IMR-90 (cell line): ENCODE measurements around the gene NR6A1. TPM values are rescaled to one million over a fixed set of nuclear protein-coding genes. Genes with fewer than 3 reads are reported as not detected.

Source experiments
- ATAC-seq: fragments of 200-7000 bp; cut with Tn5 transposase; 2 replicates; pipeline ENCODE4 v1.9.1; 2020; ENCODE audit warnings: low read depth, mild to moderate bottlenecking, moderate library complexity
- BruUV-seq: library from RNA; stranded (reverse); fragments of 400-500 nt; replicated peaks from 2 replicates; lab custom pipeline; 2021; lab: Mats Ljungman, UMichigan
- CTCF ChIA-PET: fragments of 300-600 bp; formaldehyde crosslinking; extraction: SDS; loops from one replicate; lab custom pipeline; 2021; ENCODE audit warnings: antibody characterized with exemption; lab: Yijun Ruan, JAX
- POLR2A ChIA-PET: fragments of 300-600 bp; sonication (Branson Sonifier 250); formaldehyde crosslinking; loops from one replicate; lab custom pipeline; 2022; ENCODE audit warnings: antibody characterized with exemption; ENCODE audit not compliant: unreplicated experiment; lab: Charles Lee
- DNase-seq: peaks from one replicate; pipeline ENCODE4 v3.0.0; 2013
- H2AFZ ChIP-seq: replicated peaks from 2 replicates; pipeline ENCODE3; 2013; ENCODE audit warnings: low read length, mild to moderate bottlenecking; ENCODE audit not compliant: poor library complexity
- H2AK5ac ChIP-seq: 2 replicates; pipeline ENCODE4 v1.6.1; 2013; ENCODE audit warnings: low read depth, low read length, inconsistent platforms
- H2AK9ac ChIP-seq: replicated peaks from 2 replicates; pipeline ENCODE3; 2013; ENCODE audit warnings: mild to moderate bottlenecking, low read depth, low read length, moderate library complexity; ENCODE audit not compliant: poor library complexity
- H2BK120ac ChIP-seq: 2 replicates; pipeline ENCODE4 v1.6.1; 2013; ENCODE audit warnings: low read depth, low read length, inconsistent platforms
- H2BK15ac ChIP-seq: 3 replicates; pipeline ENCODE4 v1.6.1; 2013; ENCODE audit warnings: low read depth, low read length, inconsistent platforms
- H2BK20ac ChIP-seq: 2 replicates; pipeline ENCODE4 v1.6.1; 2013; ENCODE audit warnings: low read depth, mild to moderate bottlenecking, inconsistent platforms, low read length, moderate library complexity
- H2BK5ac ChIP-seq: 2 replicates; pipeline ENCODE4 v1.6.1; 2013; ENCODE audit warnings: mild to moderate bottlenecking, low read depth, low read length, inconsistent platforms; ENCODE audit not compliant: poor library complexity, severe bottlenecking
- H3K14ac ChIP-seq: replicated peaks from 2 replicates; pipeline ENCODE4 v1.6.1; 2013; ENCODE audit warnings: low read depth, low read length, inconsistent platforms
- H3K18ac ChIP-seq: 2 replicates; pipeline ENCODE4 v1.6.1; 2013; ENCODE audit warnings: low read depth, low read length, control low read depth
- H3K23ac ChIP-seq: 2 replicates; pipeline ENCODE4 v1.6.1; 2013; ENCODE audit warnings: low read depth, low read length, inconsistent platforms
- H3K27ac ChIP-seq: 2 replicates; pipeline ENCODE4 v1.5.1; 2013; ENCODE audit warnings: mild to moderate bottlenecking, control low read depth, low read length; ENCODE audit not compliant: insufficient read depth
- H3K27me3 ChIP-seq: 2 replicates; pipeline ENCODE4 v1.6.1; 2013; ENCODE audit warnings: low read length; ENCODE audit not compliant: control insufficient read depth, insufficient read depth
- H3K36me3 ChIP-seq: 2 replicates; pipeline ENCODE4 v1.6.1; 2013; ENCODE audit warnings: low read length, mixed read lengths; ENCODE audit not compliant: control insufficient read depth, insufficient read depth
- H3K4ac ChIP-seq: 2 replicates; pipeline ENCODE4 v1.6.1; 2013; ENCODE audit warnings: low read depth, low read length, inconsistent platforms
- H3K4me1 ChIP-seq: 2 replicates; pipeline ENCODE4 v1.6.1; 2013; ENCODE audit warnings: low read length, mixed read lengths; ENCODE audit not compliant: control insufficient read depth, insufficient read depth
- H3K4me2 ChIP-seq: 2 replicates; pipeline ENCODE4 v1.6.1; 2013; ENCODE audit warnings: low read depth, mild to moderate bottlenecking, control low read depth, low read length, moderate library complexity
- H3K4me3 ChIP-seq: 2 replicates; pipeline ENCODE4 v1.5.1; 2013; ENCODE audit warnings: low read depth, mild to moderate bottlenecking, control low read depth, low read length, moderate library complexity; ENCODE audit not compliant: insufficient read depth
- H3K56ac ChIP-seq: 2 replicates; pipeline ENCODE4 v1.6.1; 2013; ENCODE audit warnings: low read length, inconsistent platforms; ENCODE audit not compliant: insufficient read depth; ENCODE audit errors: extremely low read depth
- H3K79me1 ChIP-seq, 2 experiments: 2 replicates each; pipeline ENCODE4 v1.6.1; 2013; ENCODE audit warnings: low read length in 2 of 2, inconsistent platforms in 1 of 2, low read depth in 1 of 2
- H3K9ac ChIP-seq: 2 replicates; pipeline ENCODE4 v1.6.1; 2013; ENCODE audit warnings: low read depth, low read length, control low read depth
- H3K9me1 ChIP-seq: 2 replicates; pipeline ENCODE4 v1.6.1; 2013; ENCODE audit warnings: low read length, inconsistent platforms; ENCODE audit not compliant: insufficient read depth
- H3K9me3 ChIP-seq: 2 replicates; pipeline ENCODE4 v1.6.1; 2013; ENCODE audit warnings: low read length; ENCODE audit not compliant: control insufficient read depth, insufficient read depth
- H4K20me1 ChIP-seq: 2 replicates; pipeline ENCODE4 v1.6.1; 2013; ENCODE audit warnings: low read length, inconsistent platforms; ENCODE audit not compliant: insufficient read depth
- H4K5ac ChIP-seq: 2 replicates; pipeline ENCODE4 v1.6.1; 2013; ENCODE audit warnings: mild to moderate bottlenecking, low read depth, low read length, control low read depth
- H4K8ac ChIP-seq, 2 experiments: 2 replicates each; pipeline ENCODE4 v1.6.1; 2013; ENCODE audit warnings: low read depth in 2 of 2, low read length in 2 of 2, control low read depth in 1 of 2, inconsistent platforms in 1 of 2
- H4K91ac ChIP-seq: 2 replicates; pipeline ENCODE4 v1.6.1; 2013; ENCODE audit warnings: low read depth, low read length, inconsistent platforms; ENCODE audit not compliant: insufficient read depth
- BHLHE40 ChIP-seq: fragments of 150-350 bp; IDR thresholded peaks from 2 replicates; pipeline ENCODE4 v1.6.1; 2016; ENCODE audit warnings: mild to moderate bottlenecking, low read depth, low read length
- CEBPB ChIP-seq: IDR thresholded peaks from 2 replicates; pipeline ENCODE4 v1.6.1; 2012; ENCODE audit warnings: low read depth, low read length, improper control_type of control experiment
- MXI1 ChIP-seq: IDR thresholded peaks from 2 replicates; pipeline ENCODE4 v1.6.1; 2012; ENCODE audit warnings: low read depth, mild to moderate bottlenecking, low read length, moderate library complexity, borderline replicate concordance
- POLR2A ChIP-seq: IDR thresholded peaks from 2 replicates; pipeline ENCODE4 v1.6.1; 2012; ENCODE audit warnings: mild to moderate bottlenecking, low read depth, low read length
- RAD21 ChIP-seq: IDR thresholded peaks from 2 replicates; pipeline ENCODE4 v1.6.1; 2012; ENCODE audit warnings: low read length, improper control_type of control experiment
- RFX5 ChIP-seq: IDR thresholded peaks from 2 replicates; pipeline ENCODE4 v1.8.0; 2012; ENCODE audit warnings: low read depth, mild to moderate bottlenecking, low read length, moderate library complexity
- WGBS, 2 experiments: methylation state at CpG; one replicate each; pipeline versions ENCODE4 v1.1.5 to v1.1.7; 2013; ENCODE audit warnings: missing lambda C conversion rate in 2 of 2; ENCODE audit not compliant: insufficient read length in 1 of 2; ENCODE audit errors: extremely low coverage in 2 of 2; 5-methylcytosine and 5-hydroxymethylcytosine counted together
- dilution Hi-C: fragments of 300-500 bp; cut with HindIII; formaldehyde crosslinking; loops from one replicate; pipeline ENCODE4 v1.14.3; 2018; ENCODE audit warnings: low sequenced_read_pairs; ENCODE audit not compliant: unreplicated experiment
- in situ Hi-C: fragments of 300-500 bp; cut with MboI; formaldehyde crosslinking; loops from 3 replicates; pipeline ENCODE4 v1.14.3; 2019; ENCODE audit warnings: low sequenced_read_pairs, inconsistent platforms, mixed read lengths
- intact Hi-C: fragments of 100-400 bp; cut with micrococcal nuclease; formaldehyde crosslinking; loops from 2 replicates; pipeline ENCODE4 v1.10.0; 2022
- polyA plus RNA-seq, 3 experiments: library from polyadenylated mRNA; depleted of rRNA; stranded (reverse); fragments of >200 nt; gene quantifications; 2 replicates each; pipeline ENCODE4 v1.2.3, GENCODE V29; 2012; ENCODE audit warnings: low replicate concordance in 1 of 3
- total RNA-seq: library from RNA; depleted of rRNA; stranded (reverse); fragments of >200 nt; gene quantifications from 2 replicates; pipeline ENCODE4 v1.2.3, GENCODE V29; 2012

The NR6A1 gene
- total and polyA plus RNA-seq, 2 of the 4 experiments (the other 2 are of a cell fraction), result 0.14 to 0.36 TPM

- Histone ChIP-seq H4K91ac (no peak overlapping the region), H3K23ac (no peak overlapping the region), H2AK5ac (no peak overlapping the region), H3K27ac (no peak overlapping the region), H3K56ac (no peak overlapping the region), H4K5ac (no peak overlapping the region), H3K4me1 (peaks cover 2% of the 10 kb centered on the region), H3K79me1 (no peaks in the 10 kb centered on the region), H3K9ac (no peak overlapping the region), H3K4ac (no peak overlapping the region), H3K9me1 (no peaks in the 10 kb centered on the region), H2BK120ac (no peak overlapping the region), H2BK5ac (no peak overlapping the region), H2BK20ac (no peak overlapping the region), H3K4me2 (no peak overlapping the region), H3K9me3 (no peaks in the 10 kb centered on the region), H3K18ac (no peak overlapping the region), H3K14ac (no peak overlapping the region), H3K27me3 (peaks cover 12% of the 10 kb centered on the region), H3K36me3 (no peaks in the 10 kb centered on the region), H2BK15ac (no peak overlapping the region), H4K8ac (no peak overlapping the region), H4K20me1 (no peaks in the 10 kb centered on the region), H3K4me3 (no peak overlapping the region), H2AFZ (no peak overlapping the region), H2AK9ac (no peak overlapping the region)
- TF ChIP-seq RFX5, result no peak
- TF ChIP-seq BHLHE40, result no peak
- TF ChIP-seq CEBPB, result no peak
- no peak for TF ChIP-seq MXI1
- TF ChIP-seq RAD21, result no peak
- no peak for TF ChIP-seq POLR2A
- in situ Hi-C loops (no loop called here), dilution Hi-C loops (no loop called here), intact Hi-C loops (no loop called here)
- DNase-seq (no peak), ATAC-seq (no peak)
- ChIA-PET POLR2A (interaction anchor here (0.5 kb wide), 1 partner anchor 16 kb away, joined by 7 read pairs; no protein-coding TSS in a partner anchor), CTCF (no interaction called here)
- 96% methylated on average over 19 of the region's 39 CpGs; no CpG with 5 or more reads in 1 of the 2 experiments for WGBS, 2 experiments
- BruUV-seq, result no TSS peak
These were observed 171.9 kb downstream of the NR6A1 start for GRCh38 chr9:124599121-124599795.
